ENCODE measurements around the gene CPPED1. TPM values are rescaled to one million over a fixed set of nuclear protein-coding genes. Genes with fewer than 3 reads are reported as not detected.
"Not testable (repeated sequence)": the region's sequence is repeated elsewhere in the genome, so short reads cannot be mapped to it uniquely, and the experiment has no call there.

The CPPED1 gene
- total RNA-seq, 2 experiments from 2014 or later = 12.7 to 13.5 TPM

GRCh38 chr16:12799996-12800395 lies 3.7 kb downstream of the CPPED1 start:
- H3K27me3 Mint-ChIP-seq (ENCODE audit: low read depth); DNase-seq; CTCF ChIA-PET; H3K9me3 Mint-ChIP-seq (ENCODE audit: insufficient read depth); H3K4me3 Mint-ChIP-seq; H3K27ac Mint-ChIP-seq; ATAC-seq; H3K36me3 Mint-ChIP-seq (ENCODE audit: low read depth): not testable (repeated sequence)
- peaks cover 37% of the 10 kb centered on the region for H3K4me1 Mint-ChIP-seq (ENCODE audit: low read depth)
- POLR2A ChIA-PET = interaction anchor here (0.6 kb wide), 1 partner anchor 187 kb away, joined by 4 read pairs; no protein-coding TSS in a partner anchor

- ATAC-seq (no peak), DNase-seq (no peak)
- H3K9me3 Mint-ChIP-seq (ENCODE audit: insufficient read depth) = no peaks in the 10 kb centered on the region
- peaks cover 9% of the 10 kb centered on the region for H3K36me3 Mint-ChIP-seq (ENCODE audit: low read depth)
- H3K4me1 Mint-ChIP-seq (ENCODE audit: low read depth) = peaks cover 30% of the 10 kb centered on the region
- POLR2A ChIA-PET = no interaction called here
- CTCF ChIA-PET = no interaction called here
- H3K4me3 Mint-ChIP-seq = no peak overlapping the region
- H3K27me3 Mint-ChIP-seq (ENCODE audit: low read depth) = no peaks in the 10 kb centered on the region
- H3K27ac Mint-ChIP-seq = no peak overlapping the region
These were observed 4.8 kb downstream of the CPPED1 start for GRCh38 chr16:12798846-12799245.

- H3K9me3 Mint-ChIP-seq (ENCODE audit: insufficient read depth) = peaks cover 1% of the 10 kb centered on the region
- peaks cover 27% of the 10 kb centered on the region for H3K4me1 Mint-ChIP-seq (ENCODE audit: low read depth)
- DNase-seq = no peak
- POLR2A ChIA-PET = no interaction called here
- CTCF ChIA-PET = no interaction called here
- ATAC-seq = no peak
- no peak overlapping the region for H3K4me3 Mint-ChIP-seq
- H3K36me3 Mint-ChIP-seq (ENCODE audit: low read depth) = peaks cover 9% of the 10 kb centered on the region
- H3K27ac Mint-ChIP-seq = no peak overlapping the region
- H3K27me3 Mint-ChIP-seq (ENCODE audit: low read depth) = no peaks in the 10 kb centered on the region
These were observed 5.5 kb downstream of the CPPED1 start for GRCh38 chr16:12798171-12798570.

GRCh38 chr16:12796498-12796897 lies 7.2 kb downstream of the CPPED1 start:
- peaks cover 11% of the 10 kb centered on the region for H3K4me1 Mint-ChIP-seq (ENCODE audit: low read depth)
- ChIA-PET POLR2A (no interaction called here), CTCF (interaction anchor here (0.7 kb wide), 1 partner anchor 135 kb away, joined by 5 read pairs; no protein-coding TSS in a partner anchor)
- ATAC-seq (no peak), DNase-seq (no peak)
- H3K27me3 Mint-ChIP-seq (ENCODE audit: low read depth) = no peaks in the 10 kb centered on the region
- H3K36me3 Mint-ChIP-seq (ENCODE audit: low read depth) = peaks cover 17% of the 10 kb centered on the region
- no peak overlapping the region for H3K27ac Mint-ChIP-seq
- peaks cover 7% of the 10 kb centered on the region for H3K9me3 Mint-ChIP-seq (ENCODE audit: insufficient read depth)
- H3K4me3 Mint-ChIP-seq = no peak overlapping the region

GRCh38 chr16:12794486-12795387 lies 8.9 kb downstream of the CPPED1 start:
- ATAC-seq (no peak), DNase-seq (no peak)
- H3K27me3 Mint-ChIP-seq (ENCODE audit: low read depth) = no peaks in the 10 kb centered on the region
- CTCF ChIA-PET = no interaction called here
- peaks cover 7% of the 10 kb centered on the region for H3K9me3 Mint-ChIP-seq (ENCODE audit: insufficient read depth)
- POLR2A ChIA-PET = no interaction called here
- no peak overlapping the region for H3K27ac Mint-ChIP-seq
- peaks cover 21% of the 10 kb centered on the region for H3K36me3 Mint-ChIP-seq (ENCODE audit: low read depth)
- no peak overlapping the region for H3K4me3 Mint-ChIP-seq
- peaks cover 3% of the 10 kb centered on the region for H3K4me1 Mint-ChIP-seq (ENCODE audit: low read depth)

GRCh38 chr16:12793865-12794240 lies 9.8 kb downstream of the CPPED1 start:
- Mint-ChIP-seq H3K4me1 (ENCODE audit: low read depth) (peaks cover under 1% of the 10 kb centered on the region), H3K27ac (no peak overlapping the region), H3K27me3 (ENCODE audit: low read depth) (no peaks in the 10 kb centered on the region), H3K9me3 (ENCODE audit: insufficient read depth) (peaks cover 7% of the 10 kb centered on the region), H3K36me3 (ENCODE audit: low read depth) (peaks cover 26% of the 10 kb centered on the region), H3K4me3 (no peak overlapping the region)
- no peak for DNase-seq
- ChIA-PET POLR2A (no interaction called here), CTCF (no interaction called here)
- ATAC-seq = no peak

GRCh38 chr16:12793120-12793864 lies 10.4 kb downstream of the CPPED1 start:
- Mint-ChIP-seq H3K4me1 (ENCODE audit: low read depth) (no peaks in the 10 kb centered on the region), H3K27ac (no peak overlapping the region), H3K27me3 (ENCODE audit: low read depth) (no peaks in the 10 kb centered on the region), H3K36me3 (ENCODE audit: low read depth) (peaks cover 29% of the 10 kb centered on the region), H3K9me3 (ENCODE audit: insufficient read depth) (peaks cover 7% of the 10 kb centered on the region), H3K4me3 (no peak overlapping the region)
- POLR2A ChIA-PET = no interaction called here
- DNase-seq = no peak
- CTCF ChIA-PET = no interaction called here
- ATAC-seq = no peak

GRCh38 chr16:12792528-12792927 lies 11.2 kb downstream of the CPPED1 start:
- ATAC-seq, DNase-seq, POLR2A ChIA-PET: not testable (repeated sequence)

GRCh38 chr16:12791340-12791739 lies 12.3 kb downstream of the CPPED1 start:
- Mint-ChIP-seq H3K27me3 (ENCODE audit: low read depth) (no peaks in the 10 kb centered on the region), H3K9me3 (ENCODE audit: insufficient read depth) (peaks cover 7% of the 10 kb centered on the region), H3K4me3 (no peak overlapping the region), H3K27ac (no peak overlapping the region), H3K4me1 (ENCODE audit: low read depth) (no peaks in the 10 kb centered on the region), H3K36me3 (ENCODE audit: low read depth) (peaks cover 26% of the 10 kb centered on the region)
- DNase-seq (no peak), ATAC-seq (no peak)
- ChIA-PET CTCF (no interaction called here), POLR2A (no interaction called here)

More at GRCh38 chr16:12792528-12792927, 11.2 kb downstream of the CPPED1 start:
- H3K27ac Mint-ChIP-seq; CTCF ChIA-PET; H3K4me1 Mint-ChIP-seq (ENCODE audit: low read depth); H3K9me3 Mint-ChIP-seq (ENCODE audit: insufficient read depth); H3K4me3 Mint-ChIP-seq; H3K27me3 Mint-ChIP-seq (ENCODE audit: low read depth): not testable (repeated sequence)
- peaks cover 29% of the 10 kb centered on the region for H3K36me3 Mint-ChIP-seq (ENCODE audit: low read depth)

GRCh38 chr16:12788758-12789157 lies 14.9 kb downstream of the CPPED1 start:
- Mint-ChIP-seq H3K27me3 (ENCODE audit: low read depth) (no peaks in the 10 kb centered on the region), H3K4me3 (no peak overlapping the region), H3K36me3 (ENCODE audit: low read depth) (peaks cover 31% of the 10 kb centered on the region), H3K27ac (no peak overlapping the region), H3K9me3 (ENCODE audit: insufficient read depth) (peaks cover 7% of the 10 kb centered on the region), H3K4me1 (ENCODE audit: low read depth) (no peaks in the 10 kb centered on the region)
- DNase-seq (no peak), ATAC-seq (no peak)
- ChIA-PET CTCF (interaction anchor here (0.5 kb wide), 1 partner anchor 225 kb away, joined by 3 read pairs; no protein-coding TSS in a partner anchor), POLR2A (no interaction called here)

GRCh38 chr16:12786081-12786480 lies 17.6 kb downstream of the CPPED1 start:
- POLR2A ChIA-PET = no interaction called here
- no peaks in the 10 kb centered on the region for H3K9me3 Mint-ChIP-seq (ENCODE audit: insufficient read depth)
- H3K4me3 Mint-ChIP-seq = no peak overlapping the region
- DNase-seq = no peak
- CTCF ChIA-PET = no interaction called here
- no peak overlapping the region for H3K27ac Mint-ChIP-seq
- peaks cover 4% of the 10 kb centered on the region for H3K4me1 Mint-ChIP-seq (ENCODE audit: low read depth)
- ATAC-seq = no peak
- peaks cover 19% of the 10 kb centered on the region for H3K36me3 Mint-ChIP-seq (ENCODE audit: low read depth)
- H3K27me3 Mint-ChIP-seq (ENCODE audit: low read depth) = no peaks in the 10 kb centered on the region

- Mint-ChIP-seq H3K27me3 (ENCODE audit: low read depth) (no peaks in the 10 kb centered on the region), H3K36me3 (ENCODE audit: low read depth) (peaks cover 30% of the 10 kb centered on the region)
- no peak for ATAC-seq
These were observed 19.6 kb downstream of the CPPED1 start for GRCh38 chr16:12784076-12784475.

More at GRCh38 chr16:12784076-12784475, 19.6 kb downstream of the CPPED1 start:
- no peaks in the 10 kb centered on the region for H3K9me3 Mint-ChIP-seq (ENCODE audit: insufficient read depth)
- ChIA-PET CTCF (interaction anchor here (2.2 kb wide), 1 partner anchor 211 kb away, joined by 6 read pairs; no protein-coding TSS in a partner anchor), POLR2A (no interaction called here)
- H3K27ac Mint-ChIP-seq = no peak overlapping the region
- no peak overlapping the region for H3K4me3 Mint-ChIP-seq
- no peak for DNase-seq
- H3K4me1 Mint-ChIP-seq (ENCODE audit: low read depth) = peaks cover 4% of the 10 kb centered on the region
